ENCODE measurements around the gene CANX.

GRCh38 chr5:179746872-179747271 lies 48.1 kb downstream of the CANX start:
- TF ChIP-seq CTCF (IDR thresholded peaks at IDR 0.05; ENCODE audit: low read depth, low read length) (no peak), POLR2A (IDR thresholded peaks at IDR 0.05; ENCODE audit: extremely low read depth, insufficient read length) (no peak)

All from NB4 (cell line).